ENCODE data around the gene CREB1. TPM values are rescaled to one million over a fixed set of nuclear protein-coding genes. Genes with fewer than 3 reads are reported as not detected.
A peak's percentile ranks its signal among the peaks of the same experiment; 100 is the strongest.

CREB1 gene
- total and polyA plus RNA-seq, 12 donors = 3.2 to 77.8 (median 41.3) TPM

GRCh38 chr2:207531032-207531952, 1.5 kb downstream of the CREB1 start:
- Histone ChIP-seq H3K4me3 (peak overlapping the region in 3 of 4 donors; percentile 21 to 68 (median 35)), H3K9me3 (replicated peaks in 1 of 3) (no peaks in the 10 kb centered on the region), H3K36me3 (replicated peaks in 1 of 2) (no peaks in the 10 kb centered on the region), H3K4me1 (replicated peaks in 1 of 2) (peaks cover 7 to 37% of the 10 kb centered on the region in 2 donors), H3K27ac (peak overlapping the region; percentile 54 to 98 (median 90)), H3K27me3 (no peaks in the 10 kb centered on the region)
- intact Hi-C loops (cut with DNase I) = loop anchor here in 1 of 2 donors (10.0 kb wide), 1 partner anchor 94 kb away; the partner anchor contains the start of gene METTL21A
- 3 to 5% (median 4%) methylated on average over 20 of the region's 20 CpGs for WGBS, 4 donors
- TF ChIP-seq POLR2A (IDR thresholded peaks at IDR 0.05) = no peak
- TF ChIP-seq, protein P1, sequence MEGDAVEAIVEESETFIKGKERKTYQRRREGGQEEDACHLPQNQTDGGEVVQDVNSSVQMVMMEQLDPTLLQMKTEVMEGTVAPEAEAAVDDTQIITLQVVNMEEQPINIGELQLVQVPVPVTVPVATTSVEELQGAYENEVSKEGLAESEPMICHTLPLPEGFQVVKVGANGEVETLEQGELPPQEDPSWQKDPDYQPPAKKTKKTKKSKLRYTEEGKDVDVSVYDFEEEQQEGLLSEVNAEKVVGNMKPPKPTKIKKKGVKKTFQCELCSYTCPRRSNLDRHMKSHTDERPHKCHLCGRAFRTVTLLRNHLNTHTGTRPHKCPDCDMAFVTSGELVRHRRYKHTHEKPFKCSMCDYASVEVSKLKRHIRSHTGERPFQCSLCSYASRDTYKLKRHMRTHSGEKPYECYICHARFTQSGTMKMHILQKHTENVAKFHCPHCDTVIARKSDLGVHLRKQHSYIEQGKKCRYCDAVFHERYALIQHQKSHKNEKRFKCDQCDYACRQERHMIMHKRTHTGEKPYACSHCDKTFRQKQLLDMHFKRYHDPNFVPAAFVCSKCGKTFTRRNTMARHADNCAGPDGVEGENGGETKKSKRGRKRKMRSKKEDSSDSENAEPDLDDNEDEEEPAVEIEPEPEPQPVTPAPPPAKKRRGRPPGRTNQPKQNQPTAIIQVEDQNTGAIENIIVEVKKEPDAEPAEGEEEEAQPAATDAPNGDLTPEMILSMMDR (IDR thresholded peaks at IDR 0.05) = no peak
- peak in 1 of 7 donors; percentile 12 for DNase-seq

DNA sequence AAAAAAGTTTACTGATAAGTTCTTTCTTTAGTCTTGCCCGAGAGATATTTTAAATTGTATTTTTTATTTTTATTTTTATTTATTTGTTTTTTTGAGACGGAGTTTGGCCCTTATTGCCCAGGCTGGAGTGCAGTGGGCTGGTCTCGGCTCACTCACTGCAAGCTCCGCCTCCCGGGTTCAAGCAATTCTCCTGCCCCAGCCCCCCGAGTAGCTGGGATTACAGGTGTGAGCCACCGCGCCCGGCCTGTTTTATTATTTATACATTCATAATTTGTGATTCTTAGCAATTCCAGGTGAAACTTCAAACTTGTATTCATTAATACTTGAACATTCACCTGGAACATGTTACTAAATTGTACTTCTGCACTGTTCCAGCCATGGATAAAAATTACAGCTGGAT, 2.9 kb downstream of the CREB1 start:
- Histone ChIP-seq H3K27ac (peak overlapping the region in 1 of 5 donors; percentile 91), H3K36me3 (replicated peaks in 1 of 2) (no peaks in the 10 kb centered on the region), H3K27me3 (no peaks in the 10 kb centered on the region), H3K4me1 (replicated peaks in 1 of 2) (peaks cover 7 to 37% of the 10 kb centered on the region in 2 donors), H3K9me3 (replicated peaks in 1 of 3) (no peaks in the 10 kb centered on the region), H3K4me3 (no peak overlapping the region)
- intact Hi-C loops (cut with DNase I) = loop anchor here in 1 of 2 donors (10.0 kb wide), 1 partner anchor 92 kb away; the partner anchor contains the start of gene METTL21A
- no peak for DNase-seq
- TF ChIP-seq, protein P1 (IDR thresholded peaks at IDR 0.05) = no peak
- TF ChIP-seq POLR2A (IDR thresholded peaks at IDR 0.05) = no peak
- WGBS, 4 donors = 91 to 97% (median 92%) methylated on average over 9 of the region's 9 CpGs

GRCh38 chr2:207533461-207534008, 3.8 kb downstream of the CREB1 start:
- DNase-seq = no peak
- 59 to 70% (median 61%) methylated on average over 2 of the region's 2 CpGs for WGBS, 4 donors
- Histone ChIP-seq H3K4me3 (no peak overlapping the region), H3K27me3 (no peaks in the 10 kb centered on the region), H3K36me3 (replicated peaks in 1 of 2) (no peaks in the 10 kb centered on the region), H3K4me1 (replicated peaks in 1 of 2) (peaks cover 7 to 41% of the 10 kb centered on the region in 2 donors), H3K9me3 (replicated peaks in 1 of 3) (no peaks in the 10 kb centered on the region), H3K27ac (no peak overlapping the region)
- intact Hi-C loops (cut with DNase I) = loop anchor here in 1 of 2 donors (10.0 kb wide), 1 partner anchor 91 kb away; the partner anchor contains the start of gene METTL21A
- TF ChIP-seq POLR2A (IDR thresholded peaks at IDR 0.05) = no peak
- TF ChIP-seq, protein P1 (IDR thresholded peaks at IDR 0.05) = no peak

GRCh38 chr2:207534417-207534816, 4.7 kb downstream of the CREB1 start:
- Histone ChIP-seq H3K4me1 (replicated peaks in 1 of 2) (peaks cover 7 to 41% of the 10 kb centered on the region in 2 donors), H3K27me3 (no peaks in the 10 kb centered on the region), H3K27ac (no peak overlapping the region)

More at GRCh38 chr2:207534417-207534816, 4.7 kb downstream of the CREB1 start:
- H3K36me3 ChIP-seq (replicated peaks in 1 of 2) = no peaks in the 10 kb centered on the region
- H3K9me3 ChIP-seq (replicated peaks in 1 of 3) = no peaks in the 10 kb centered on the region
- intact Hi-C loops (cut with DNase I) = loop anchor here in 1 of 2 donors (10.0 kb wide), 1 partner anchor 90 kb away; the partner anchor contains the start of gene METTL21A
- H3K4me3 ChIP-seq = no peak overlapping the region
- TF ChIP-seq POLR2A (IDR thresholded peaks at IDR 0.05) = no peak
- TF ChIP-seq, protein P1 (IDR thresholded peaks at IDR 0.05) = no peak
- WGBS, 4 donors = 81 to 91% (median 85%) methylated on average over 3 of the region's 3 CpGs
- DNase-seq = no peak

Measured in adrenal gland (tissue), 12 donors.